Measurements from ENCODE around the gene IFNAR1.

IFNAR1 gene

GRCh38 chr21:33293811-33294216 is 31.0 kb upstream of the IFNAR1 start:
- no peak overlapping the region for H3K4me3 ChIP-seq (replicated peaks; ENCODE audit: low read depth, low read length)
- TF ChIP-seq CTCF (IDR thresholded peaks at IDR 0.05; ENCODE audit: low read length, missing control alignments), result no peak
- no peak for DNase-seq (ENCODE audit: low read depth)

DNA sequence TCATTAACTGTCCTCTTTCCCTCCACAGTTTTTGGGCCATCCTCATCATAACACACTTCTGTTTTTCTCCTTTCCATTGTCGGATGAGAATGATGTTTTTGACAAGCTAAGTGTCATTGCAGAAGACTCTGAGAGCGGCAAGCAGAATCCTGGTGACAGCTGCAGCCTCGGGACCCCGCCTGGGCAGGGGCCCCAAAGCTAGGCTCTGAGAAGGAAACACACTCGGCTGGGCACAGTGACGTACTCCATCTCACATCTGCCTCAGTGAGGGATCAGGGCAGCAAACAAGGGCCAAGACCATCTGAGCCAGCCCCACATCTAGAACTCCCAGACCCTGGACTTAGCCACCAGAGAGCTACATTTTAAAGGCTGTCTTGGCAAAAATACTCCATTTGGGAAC is 28.6 kb upstream of the IFNAR1 start:
- DNase-seq (ENCODE audit: low read depth), result no peak
- H3K4me3 ChIP-seq (replicated peaks; ENCODE audit: low read depth, low read length), result no peak overlapping the region
- TF ChIP-seq CTCF (IDR thresholded peaks at IDR 0.05; ENCODE audit: low read length, missing control alignments), result no peak

GRCh38 chr21:33299181-33299752 is 25.5 kb upstream of the IFNAR1 start:
- TF ChIP-seq CTCF (IDR thresholded peaks at IDR 0.05; ENCODE audit: low read length, missing control alignments), result no peak
- no peak for DNase-seq (ENCODE audit: low read depth)
- H3K4me3 ChIP-seq (replicated peaks; ENCODE audit: low read depth, low read length), result no peak overlapping the region

DNA sequence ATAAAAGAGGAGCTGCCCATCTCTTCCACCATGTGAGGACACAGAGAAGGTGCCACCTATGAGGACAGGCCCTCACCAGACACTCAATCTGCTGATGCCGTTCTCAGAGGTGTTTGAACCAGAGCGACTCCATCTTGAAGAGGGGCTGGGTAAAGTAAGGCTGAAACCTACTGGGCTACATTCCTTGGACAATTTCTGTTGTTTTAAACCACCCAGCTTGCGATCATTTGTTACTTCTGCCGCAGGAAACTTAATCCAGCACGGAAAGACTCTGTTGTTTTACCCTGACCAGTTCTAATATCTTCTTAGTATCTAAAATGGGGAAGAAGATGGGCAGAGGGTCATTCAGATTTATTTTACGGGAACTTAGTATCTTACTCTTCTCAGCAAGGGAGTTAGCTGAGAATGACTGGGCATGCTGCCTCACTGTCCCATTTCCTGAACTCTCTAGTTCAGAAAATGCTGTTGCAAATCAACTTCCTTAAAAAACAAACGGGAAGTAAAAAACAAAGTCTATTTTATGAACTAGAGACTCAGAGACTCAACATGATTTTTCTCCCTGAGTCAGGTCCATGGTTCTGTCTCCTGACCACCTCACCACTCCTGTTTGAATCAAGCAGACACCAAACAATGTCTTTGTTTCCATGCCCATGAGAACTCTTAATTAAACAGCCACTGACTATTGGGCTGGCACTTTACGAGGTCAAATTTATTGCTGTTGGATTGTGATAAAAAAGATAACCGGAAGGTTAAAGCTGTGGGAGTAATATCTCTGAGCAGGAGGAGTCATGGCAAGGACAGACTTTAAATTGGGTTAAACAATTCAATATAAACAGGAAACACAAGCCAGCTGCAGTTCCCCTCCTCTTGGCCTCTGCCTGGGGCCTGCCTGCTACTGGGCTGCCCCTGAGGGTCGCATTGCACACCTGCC is 23.8 kb upstream of the IFNAR1 start:
- DNase-seq (ENCODE audit: low read depth), result peak; percentile 50
- H3K4me3 ChIP-seq (replicated peaks; ENCODE audit: low read depth, low read length), result no peak overlapping the region
- TF ChIP-seq CTCF (IDR thresholded peaks at IDR 0.05; ENCODE audit: low read length, missing control alignments), result no peak

DNA sequence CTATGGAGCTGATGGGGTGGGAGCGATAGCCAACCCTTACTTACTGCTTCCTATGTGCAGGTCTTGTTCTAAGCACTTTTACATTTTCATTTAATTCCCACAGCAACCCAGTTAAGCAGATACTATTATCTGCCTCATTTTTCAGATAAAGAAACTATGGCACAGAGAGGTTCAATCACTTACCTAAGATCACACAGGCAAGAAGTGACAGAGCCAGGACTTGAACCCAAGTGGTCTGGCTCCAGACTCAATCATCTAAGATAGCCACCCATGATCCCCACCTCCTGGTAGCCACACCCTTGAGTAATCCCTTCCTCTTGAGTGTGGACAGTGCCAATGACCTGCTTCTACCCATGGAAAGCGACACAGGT is 23.2 kb upstream of the IFNAR1 start:
- TF ChIP-seq CTCF (IDR thresholded peaks at IDR 0.05; ENCODE audit: low read length, missing control alignments), result no peak
- H3K4me3 ChIP-seq (replicated peaks; ENCODE audit: low read depth, low read length), result no peak overlapping the region
- DNase-seq (ENCODE audit: low read depth), result no peak

DNA sequence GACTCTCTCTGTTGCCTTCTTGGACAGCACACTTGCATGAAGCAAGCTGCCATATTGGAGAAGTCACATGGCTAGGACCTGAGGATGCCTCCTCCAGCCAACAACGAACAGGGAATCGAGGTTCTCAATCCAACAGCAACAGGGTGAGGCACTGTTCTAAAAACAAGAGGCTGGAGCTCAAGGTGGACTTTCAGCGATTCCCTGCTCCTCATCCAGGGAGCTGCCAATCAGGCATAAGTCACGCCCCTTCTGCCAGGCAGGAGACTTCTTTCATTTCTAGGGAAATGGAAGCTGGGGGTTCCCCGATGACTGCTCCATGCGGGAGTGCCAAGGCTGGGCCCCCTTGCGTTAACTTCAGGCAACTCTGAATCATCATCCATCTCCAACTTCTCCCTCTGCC is 22.7 kb upstream of the IFNAR1 start:
- no peak for DNase-seq (ENCODE audit: low read depth)
- TF ChIP-seq CTCF (IDR thresholded peaks at IDR 0.05; ENCODE audit: low read length, missing control alignments), result no peak
- no peak overlapping the region for H3K4me3 ChIP-seq (replicated peaks; ENCODE audit: low read depth, low read length)

All from fibroblast of pulmonary artery (primary cell).